ENCODE measurements around the gene FBXL22.

- TF ChIP-seq POLR2A (IDR thresholded peaks at IDR 0.05; ENCODE audit: low read depth, low read length) = no peak
- TF ChIP-seq POLR2AphosphoS5 (IDR thresholded peaks at IDR 0.05; ENCODE audit: low read depth, low read length) = 0 out of 2 replicates have a peak, but pooled peaks have one; percentile 13
- no peak for TF ChIP-seq TAF1 (IDR thresholded peaks at IDR 0.05; ENCODE audit: low read depth, low read length)
- TF ChIP-seq SPI1 (IDR thresholded peaks at IDR 0.05; ENCODE audit: low read depth, low read length) = no peak
- peak; percentile 53; the same call in 1 of the 2 replicates for TF ChIP-seq POU2F2 (IDR thresholded peaks at IDR 0.05; ENCODE audit: low read depth, low read length)
- TF ChIP-seq PAX5 (IDR thresholded peaks at IDR 0.05; ENCODE audit: insufficient read depth, low read length, severe bottlenecking) = no peak
These were observed 4.0 kb downstream of the FBXL22 start for GRCh38 chr15:63601026-63601703.

All from GM12891 (cell line).